Measurements from ENCODE around the gene HNRNPDL. TPM values are rescaled to one million over a fixed set of nuclear protein-coding genes. Genes with fewer than 3 reads are reported as not detected.
"Not testable (repeated sequence)": the region's sequence is repeated elsewhere in the genome, so short reads cannot be mapped to it uniquely, and the experiment has no call there.

HNRNPDL gene
- 191 and 275 TPM in 2 replicates for polyA plus RNA-seq (2011; rRNA removed)
- polyA minus RNA-seq (2011; rRNA and poly(A)+ RNA removed), result 40.0 and 58.5 TPM in 2 replicates

- TF ChIP-seq, protein P1, sequence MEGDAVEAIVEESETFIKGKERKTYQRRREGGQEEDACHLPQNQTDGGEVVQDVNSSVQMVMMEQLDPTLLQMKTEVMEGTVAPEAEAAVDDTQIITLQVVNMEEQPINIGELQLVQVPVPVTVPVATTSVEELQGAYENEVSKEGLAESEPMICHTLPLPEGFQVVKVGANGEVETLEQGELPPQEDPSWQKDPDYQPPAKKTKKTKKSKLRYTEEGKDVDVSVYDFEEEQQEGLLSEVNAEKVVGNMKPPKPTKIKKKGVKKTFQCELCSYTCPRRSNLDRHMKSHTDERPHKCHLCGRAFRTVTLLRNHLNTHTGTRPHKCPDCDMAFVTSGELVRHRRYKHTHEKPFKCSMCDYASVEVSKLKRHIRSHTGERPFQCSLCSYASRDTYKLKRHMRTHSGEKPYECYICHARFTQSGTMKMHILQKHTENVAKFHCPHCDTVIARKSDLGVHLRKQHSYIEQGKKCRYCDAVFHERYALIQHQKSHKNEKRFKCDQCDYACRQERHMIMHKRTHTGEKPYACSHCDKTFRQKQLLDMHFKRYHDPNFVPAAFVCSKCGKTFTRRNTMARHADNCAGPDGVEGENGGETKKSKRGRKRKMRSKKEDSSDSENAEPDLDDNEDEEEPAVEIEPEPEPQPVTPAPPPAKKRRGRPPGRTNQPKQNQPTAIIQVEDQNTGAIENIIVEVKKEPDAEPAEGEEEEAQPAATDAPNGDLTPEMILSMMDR (IDR thresholded peaks at IDR 0.05; ENCODE audit: low read depth, low read length), result no peak
- H3K9me3 ChIP-seq (ENCODE audit: control insufficient read depth, insufficient read depth, low read length), result no peaks in the 10 kb centered on the region; the same call in 1 of the 2 replicates
- peak; percentile 91 for DNase-seq (ENCODE audit: low read depth, low spot score)
- ChIA-PET CTCF (interaction anchor here (0.8 to 1.9 kb wide), 8 partner anchors 8 to 842 kb away, joined by 3 to 12 read pairs (median 6); no protein-coding TSS in a partner anchor), POLR2A (interaction anchor here (1.0 to 3.0 kb wide), 8 partner anchors 11 to 605 kb away, joined by 4 to 71 read pairs (median 7); partner anchors contain the start of genes COPS4 and HNRNPD)
- peak within 1 kb of the TSS; percentile 95 for H3K27ac ChIP-seq (ENCODE audit: low read depth, low read length)
- peak within 1 kb of the TSS; percentile 93 for H3K4me3 ChIP-seq (ENCODE audit: low read depth, low read length)
- H3K27me3 ChIP-seq (ENCODE audit: control insufficient read depth, insufficient read depth, low read length), result no peaks in the 10 kb centered on the region
Observed at GRCh38 chr4:82430193-82430963, at the start of gene HNRNPDL, which contains the start of gene ENOPH1. Gene HNRNPDL, minus strand, starts transcription at chr4:82430462. Its CDS starts 772 bp downstream, at chr4:82429690. Gene ENOPH1, plus strand, starts transcription at chr4:82430590. Its CDS starts 240 bp downstream, at chr4:82430830.

GRCh38 chr4:82479562-82479961, 49.3 kb upstream of the HNRNPDL start:
- ChIA-PET CTCF (interaction anchor here (0.6 kb wide), 2 partner anchors 364 to 418 kb away, joined by 3 to 5 read pairs; no protein-coding TSS in a partner anchor), POLR2A (no interaction called here)
- TF ChIP-seq, protein P1 (IDR thresholded peaks at IDR 0.05; ENCODE audit: low read depth, low read length), result no peak

GRCh38 chr4:82477469-82477868, 47.2 kb upstream of the HNRNPDL start:
- H3K4me3 ChIP-seq (ENCODE audit: low read depth, low read length); DNase-seq (ENCODE audit: low read depth, low spot score); CTCF ChIA-PET; H3K9me3 ChIP-seq (ENCODE audit: control insufficient read depth, insufficient read depth, low read length); H3K27ac ChIP-seq (ENCODE audit: low read depth, low read length); H3K27me3 ChIP-seq (ENCODE audit: control insufficient read depth, insufficient read depth, low read length); POLR2A ChIA-PET: not testable (repeated sequence)

More at GRCh38 chr4:82479562-82479961, 49.3 kb upstream of the HNRNPDL start:
- no peak for DNase-seq (ENCODE audit: low read depth, low spot score)
- H3K9me3 ChIP-seq (ENCODE audit: control insufficient read depth, insufficient read depth, low read length), result no peaks in the 10 kb centered on the region; the same call in 1 of the 2 replicates
- H3K4me3 ChIP-seq (ENCODE audit: low read depth, low read length), result no peak overlapping the region
- no peaks in the 10 kb centered on the region for H3K27me3 ChIP-seq (ENCODE audit: control insufficient read depth, insufficient read depth, low read length)
- H3K27ac ChIP-seq (ENCODE audit: low read depth, low read length), result no peak overlapping the region

DNA sequence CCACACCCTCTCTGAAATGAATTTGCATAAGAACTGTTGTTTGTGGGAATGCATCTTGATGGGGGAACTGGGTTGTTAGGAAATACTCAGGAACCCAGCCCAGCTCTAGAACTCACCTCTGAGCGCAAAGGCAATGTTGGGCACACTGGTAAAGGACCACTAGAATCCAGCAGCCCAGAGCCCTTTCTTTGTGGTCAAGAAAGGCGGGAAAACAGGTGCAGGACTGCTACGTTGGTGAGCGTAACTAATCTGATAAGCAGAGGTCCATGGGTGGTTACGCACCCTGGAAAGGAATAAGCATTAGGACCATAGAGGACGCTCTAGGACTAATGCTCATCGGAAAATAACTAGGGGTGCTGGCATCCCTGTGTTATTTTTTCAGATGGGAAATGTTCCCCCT, 45.7 kb upstream of the HNRNPDL start:
- CTCF ChIA-PET, result interaction anchor here (0.7 to 2.5 kb wide), 2 partner anchors 158 to 263 kb away, joined by 3 to 6 read pairs; no protein-coding TSS in a partner anchor
- POLR2A ChIA-PET; H3K9me3 ChIP-seq (ENCODE audit: control insufficient read depth, insufficient read depth, low read length); DNase-seq (ENCODE audit: low read depth, low spot score); H3K27me3 ChIP-seq (ENCODE audit: control insufficient read depth, insufficient read depth, low read length); H3K4me3 ChIP-seq (ENCODE audit: low read depth, low read length); H3K27ac ChIP-seq (ENCODE audit: low read depth, low read length): not testable (repeated sequence)

GRCh38 chr4:82473621-82474164, 43.4 kb upstream of the HNRNPDL start:
- no peak for DNase-seq (ENCODE audit: low read depth, low spot score)
- Histone ChIP-seq H3K27ac (ENCODE audit: low read depth, low read length) (no peak overlapping the region), H3K4me3 (ENCODE audit: low read depth, low read length) (no peak overlapping the region), H3K9me3 (ENCODE audit: control insufficient read depth, insufficient read depth, low read length) (no peaks in the 10 kb centered on the region; the same call in 1 of the 2 replicates), H3K27me3 (ENCODE audit: control insufficient read depth, insufficient read depth, low read length) (no peaks in the 10 kb centered on the region)
- TF ChIP-seq, protein P1 (IDR thresholded peaks at IDR 0.05; ENCODE audit: low read depth, low read length), result no peak
- POLR2A ChIA-PET, result interaction anchor here (0.5 kb wide), 1 partner anchor 644 kb away, joined by 3 read pairs; no protein-coding TSS in a partner anchor
- CTCF ChIA-PET, result interaction anchor here (1.3 kb wide), 1 partner anchor 265 kb away, joined by 5 read pairs; no protein-coding TSS in a partner anchor

- ChIA-PET CTCF (interaction anchor here (1.3 kb wide), 1 partner anchor 266 kb away, joined by 5 read pairs; no protein-coding TSS in a partner anchor), POLR2A (interaction anchor here (0.5 kb wide), 1 partner anchor 645 kb away, joined by 3 read pairs; no protein-coding TSS in a partner anchor)
- H3K4me3 ChIP-seq (ENCODE audit: low read depth, low read length); H3K9me3 ChIP-seq (ENCODE audit: control insufficient read depth, insufficient read depth, low read length); H3K27ac ChIP-seq (ENCODE audit: low read depth, low read length); H3K27me3 ChIP-seq (ENCODE audit: control insufficient read depth, insufficient read depth, low read length); DNase-seq (ENCODE audit: low read depth, low spot score): not testable (repeated sequence)
Observed at GRCh38 chr4:82473080-82473479, 42.8 kb upstream of the HNRNPDL start.
